ENCODE results near the gene PPFIA1.
"Not testable (repeated sequence)": the region's sequence is repeated elsewhere in the genome, so short reads cannot be mapped to it uniquely, and the experiment has no call there.

The PPFIA1 gene

GRCh38 chr11:70251659-70252321, 18.7 kb upstream of the PPFIA1 start:
- Histone ChIP-seq H3K79me1 (ENCODE audit: low read length) (no peaks in the 10 kb centered on the region), H3K27me3 (ENCODE audit: insufficient read depth, low read length) (no peaks in the 10 kb centered on the region), H3K23ac (ENCODE audit: low read length) (no peak overlapping the region), H3K4ac (ENCODE audit: low read depth, low read length) (no peak overlapping the region), H3K18ac (ENCODE audit: low read length) (no peak overlapping the region), H4K8ac (ENCODE audit: low read depth, low read length) (no peak overlapping the region), H2AFZ (ENCODE audit: insufficient read depth, low read length, poor library complexity) (no peak overlapping the region), H3K4me2 (ENCODE audit: low read length) (no peak overlapping the region), H2BK120ac (ENCODE audit: insufficient read depth, low read length, poor library complexity) (no peak overlapping the region), H3K4me1 (ENCODE audit: control insufficient read depth in 1 of 2, insufficient read depth in 2 of 2, low read length in 2 of 2) (peaks cover 4 to 12% of the 10 kb centered on the region in 2 experiments), H3K14ac (ENCODE audit: low read length) (no peak overlapping the region), H2BK5ac (ENCODE audit: low read depth, low read length, poor library complexity) (no peak overlapping the region), H2BK12ac (ENCODE audit: low read length) (no peak overlapping the region), H4K12ac (ENCODE audit: low read depth, low read length) (no peak overlapping the region), H3K36me3 (ENCODE audit: control insufficient read depth in 1 of 2, insufficient read depth in 2 of 2, low read length in 2 of 2) (no peaks in the 10 kb centered on the region), H3K9ac (ENCODE audit: low read length) (no peak overlapping the region), H3K4me3 (ENCODE audit: low read depth, low read length) (no peak overlapping the region), H3K27ac (ENCODE audit: low read depth, low read length) (no peak overlapping the region), H3K9me3 (ENCODE audit: insufficient read depth, low read depth, low read length) (no peaks in the 10 kb centered on the region), H2AK5ac (ENCODE audit: low read length) (no peak overlapping the region), H3K79me2 (ENCODE audit: control insufficient read depth, insufficient read depth, low read length, poor library complexity) (no peaks in the 10 kb centered on the region), H4K91ac (ENCODE audit: low read depth, low read length) (no peak overlapping the region)
- WGBS (ENCODE audit: extremely low coverage, insufficient coverage, insufficient read length) = no CpG with 5 or more reads among the region's 21 CpGs
- no peak for DNase-seq

DNA sequence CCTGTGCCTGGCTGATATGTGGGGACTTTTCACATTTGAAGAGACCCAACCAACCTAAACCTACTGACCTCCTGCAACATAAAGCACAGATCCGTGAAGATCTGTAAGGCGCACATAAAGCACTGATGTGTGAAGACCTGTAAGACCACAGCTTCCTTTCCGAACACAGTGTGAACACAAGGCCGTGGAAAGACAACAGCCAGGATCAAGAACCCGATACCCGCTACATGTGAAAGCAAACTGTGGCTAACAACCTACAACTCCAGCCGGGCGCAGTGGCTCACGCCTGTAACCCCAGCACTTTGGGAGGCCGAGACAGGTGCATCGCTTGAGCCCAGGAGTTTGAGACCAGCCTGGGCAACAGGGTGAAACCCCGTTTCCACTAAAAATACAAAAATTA, 17.6 kb upstream of the PPFIA1 start:
- no peak overlapping the region for H2BK12ac ChIP-seq (ENCODE audit: low read length)
- no peak overlapping the region for H3K23ac ChIP-seq (ENCODE audit: low read length)
- no peak overlapping the region for H2BK120ac ChIP-seq (ENCODE audit: insufficient read depth, low read length, poor library complexity)
- H3K4me3 ChIP-seq (ENCODE audit: low read depth, low read length) = no peak overlapping the region
- WGBS (ENCODE audit: extremely low coverage, insufficient coverage, insufficient read length) = no CpG with 5 or more reads among the region's 12 CpGs
- no peak overlapping the region for H4K12ac ChIP-seq (ENCODE audit: low read depth, low read length)
- H3K4ac ChIP-seq (ENCODE audit: low read depth, low read length) = no peak overlapping the region
- H2BK5ac ChIP-seq (ENCODE audit: low read depth, low read length, poor library complexity) = no peak overlapping the region
- no peak overlapping the region for H2AK5ac ChIP-seq (ENCODE audit: low read length)
- H3K27me3 ChIP-seq (ENCODE audit: insufficient read depth, low read length) = no peaks in the 10 kb centered on the region
- peaks cover 0 to 6% of the 10 kb centered on the region in 2 experiments for H3K4me1 ChIP-seq (ENCODE audit: control insufficient read depth in 1 of 2, insufficient read depth in 2 of 2, low read length in 2 of 2)
- H2AFZ ChIP-seq (ENCODE audit: insufficient read depth, low read length, poor library complexity) = no peak overlapping the region
- no peaks in the 10 kb centered on the region for H3K79me2 ChIP-seq (ENCODE audit: control insufficient read depth, insufficient read depth, low read length, poor library complexity)
- no peak overlapping the region for H3K18ac ChIP-seq (ENCODE audit: low read length)
- no peak overlapping the region for H3K4me2 ChIP-seq (ENCODE audit: low read length)
- no peak for DNase-seq
- H3K36me3 ChIP-seq (ENCODE audit: control insufficient read depth in 1 of 2, insufficient read depth in 2 of 2, low read length in 2 of 2) = no peaks in the 10 kb centered on the region
- no peak overlapping the region for H3K14ac ChIP-seq (ENCODE audit: low read length)
- no peak overlapping the region for H3K9ac ChIP-seq (ENCODE audit: low read length)
- H4K91ac ChIP-seq (ENCODE audit: low read depth, low read length) = no peak overlapping the region
- no peaks in the 10 kb centered on the region for H3K9me3 ChIP-seq (ENCODE audit: insufficient read depth, low read depth, low read length)
- H3K79me1 ChIP-seq (ENCODE audit: low read length) = no peaks in the 10 kb centered on the region
- H3K27ac ChIP-seq (ENCODE audit: low read depth, low read length) = no peak overlapping the region
- no peak overlapping the region for H4K8ac ChIP-seq (ENCODE audit: low read depth, low read length)

GRCh38 chr11:70255477-70256116, 14.9 kb upstream of the PPFIA1 start:
- Histone ChIP-seq H4K12ac (ENCODE audit: low read depth, low read length) (no peak overlapping the region), H3K4me2 (ENCODE audit: low read length) (no peak overlapping the region), H3K18ac (ENCODE audit: low read length) (no peak overlapping the region), H2AFZ (ENCODE audit: insufficient read depth, low read length, poor library complexity) (no peak overlapping the region), H4K8ac (ENCODE audit: low read depth, low read length) (no peak overlapping the region), H3K27me3 (ENCODE audit: insufficient read depth, low read length) (no peaks in the 10 kb centered on the region), H3K4ac (ENCODE audit: low read depth, low read length) (no peak overlapping the region), H3K14ac (ENCODE audit: low read length) (no peak overlapping the region), H3K9me3 (ENCODE audit: insufficient read depth, low read depth, low read length) (no peaks in the 10 kb centered on the region), H3K4me3 (ENCODE audit: low read depth, low read length) (no peak overlapping the region), H3K9ac (ENCODE audit: low read length) (no peak overlapping the region), H3K23ac (ENCODE audit: low read length) (no peak overlapping the region), H3K36me3 (ENCODE audit: control insufficient read depth in 1 of 2, insufficient read depth in 2 of 2, low read length in 2 of 2) (no peaks in the 10 kb centered on the region), H3K4me1 (ENCODE audit: control insufficient read depth in 1 of 2, insufficient read depth in 2 of 2, low read length in 2 of 2) (peaks cover 0 to 5% of the 10 kb centered on the region in 2 experiments), H2BK120ac (ENCODE audit: insufficient read depth, low read length, poor library complexity) (no peak overlapping the region), H3K79me2 (ENCODE audit: control insufficient read depth, insufficient read depth, low read length, poor library complexity) (no peaks in the 10 kb centered on the region), H3K27ac (ENCODE audit: low read depth, low read length) (no peak overlapping the region), H4K91ac (ENCODE audit: low read depth, low read length) (no peak overlapping the region), H2BK12ac (ENCODE audit: low read length) (no peak overlapping the region), H2AK5ac (ENCODE audit: low read length) (no peak overlapping the region), H2BK5ac (ENCODE audit: low read depth, low read length, poor library complexity) (no peak overlapping the region), H3K79me1 (ENCODE audit: low read length) (no peaks in the 10 kb centered on the region)
- no CpG with 5 or more reads among the region's 12 CpGs for WGBS (ENCODE audit: extremely low coverage, insufficient coverage, insufficient read length)
- no peak for DNase-seq

DNA sequence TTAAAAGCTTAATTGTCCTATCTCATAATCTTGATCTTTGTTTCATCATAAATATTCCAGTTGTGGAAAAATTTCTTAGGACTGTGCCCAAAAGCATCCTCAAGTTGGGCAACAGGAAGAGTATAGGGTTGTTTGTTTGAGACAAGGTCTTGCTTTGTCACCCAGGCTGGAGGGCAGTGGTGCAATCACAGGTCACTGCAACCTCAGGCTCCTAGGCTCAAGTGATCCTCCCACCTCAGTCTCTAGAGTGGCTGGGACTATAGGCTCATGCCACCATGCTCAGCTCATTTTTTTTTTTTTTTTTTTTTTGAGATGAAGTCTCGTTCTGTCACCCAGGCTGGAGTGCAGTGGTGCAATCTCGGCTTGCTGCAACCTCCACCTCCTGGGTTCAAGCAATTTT, 11.4 kb upstream of the PPFIA1 start:
- H3K4ac ChIP-seq (ENCODE audit: low read depth, low read length); H2AFZ ChIP-seq (ENCODE audit: insufficient read depth, low read length, poor library complexity); H3K4me2 ChIP-seq (ENCODE audit: low read length); H3K23ac ChIP-seq (ENCODE audit: low read length); H3K36me3 ChIP-seq (ENCODE audit: control insufficient read depth in 1 of 2, insufficient read depth in 2 of 2, low read length in 2 of 2); H4K8ac ChIP-seq (ENCODE audit: low read depth, low read length); H3K79me1 ChIP-seq (ENCODE audit: low read length); H2BK5ac ChIP-seq (ENCODE audit: low read depth, low read length, poor library complexity); H3K18ac ChIP-seq (ENCODE audit: low read length); H3K27me3 ChIP-seq (ENCODE audit: insufficient read depth, low read length); H3K9ac ChIP-seq (ENCODE audit: low read length); H3K4me1 ChIP-seq (ENCODE audit: control insufficient read depth in 1 of 2, insufficient read depth in 2 of 2, low read length in 2 of 2); H3K27ac ChIP-seq (ENCODE audit: low read depth, low read length); H2AK5ac ChIP-seq (ENCODE audit: low read length); H2BK120ac ChIP-seq (ENCODE audit: insufficient read depth, low read length, poor library complexity); H3K14ac ChIP-seq (ENCODE audit: low read length); H3K79me2 ChIP-seq (ENCODE audit: control insufficient read depth, insufficient read depth, low read length, poor library complexity); H4K12ac ChIP-seq (ENCODE audit: low read depth, low read length); H2BK12ac ChIP-seq (ENCODE audit: low read length); H3K4me3 ChIP-seq (ENCODE audit: low read depth, low read length); H4K91ac ChIP-seq (ENCODE audit: low read depth, low read length); H3K9me3 ChIP-seq (ENCODE audit: insufficient read depth, low read depth, low read length): not testable (repeated sequence)
- no CpG with 5 or more reads among the region's 2 CpGs for WGBS (ENCODE audit: extremely low coverage, insufficient coverage, insufficient read length)
- DNase-seq = peak; percentile 47 to 74

Measured in trophoblast cell (in vitro differentiated cells and primary cell).